HepG2 (cell line): Measurements from ENCODE around the gene PGK1. TPM values are rescaled to one million over a fixed set of nuclear protein-coding genes. Genes with fewer than 3 reads are reported as not detected.

ENCODE experiments used
- BCL3 ChIP-seq: sonication (generic); formaldehyde crosslinking; IDR thresholded peaks from 2 replicates; pipeline ENCODE4 v1.5.1; 2020; ENCODE audit warnings: mild to moderate bottlenecking, missing genetic modification reagents, moderate library complexity
- HNRNPUL1 ChIP-seq: fragments of 200-400 bp; formaldehyde crosslinking; IDR thresholded peaks from 2 replicates; pipeline ENCODE4 v1.6.1; 2017; ENCODE audit warnings: low read depth, mild to moderate bottlenecking, low read length, moderate library complexity
- HOXA9 ChIP-seq: sonication (generic); formaldehyde crosslinking; IDR thresholded peaks from 2 replicates; pipeline ENCODE4 v1.8.1; 2022; ENCODE audit warnings: missing genetic modification reagents, mild to moderate bottlenecking, moderate library complexity, borderline replicate concordance
- KIAA2018 ChIP-seq: sonication (generic); formaldehyde crosslinking; IDR thresholded peaks from 2 replicates; pipeline ENCODE4 v1.5.0; 2020; ENCODE audit warnings: mild to moderate bottlenecking, missing genetic modification reagents, borderline replicate concordance
- PRDM4 ChIP-seq: sonication (generic); formaldehyde crosslinking; IDR thresholded peaks from 2 replicates; pipeline ENCODE4 v1.9.0; 2021; ENCODE audit warnings: missing genetic modification reagents, borderline replicate concordance
- RARA ChIP-seq: IDR thresholded peaks from 2 replicates; pipeline ENCODE4 v1.6.1; 2016; ENCODE audit warnings: missing genetic modification reagents, missing compliant biosample characterization
- RFX3 ChIP-seq: IDR thresholded peaks from 2 replicates; pipeline ENCODE4 v1.6.1; 2016; ENCODE audit warnings: missing biosample characterization, missing genetic modification reagents
- SNAPC5 ChIP-seq: sonication (generic); formaldehyde crosslinking; IDR thresholded peaks from 2 replicates; pipeline ENCODE4 v1.8.1; 2023; ENCODE audit warnings: mild to moderate bottlenecking, missing genetic modification reagents, borderline replicate concordance
- ZKSCAN8 ChIP-seq: IDR thresholded peaks from 2 replicates; pipeline ENCODE4 v1.6.1; 2016; ENCODE audit warnings: borderline replicate concordance, missing genetic modification reagents, missing compliant biosample characterization
- ZNF597 ChIP-seq: sonication (generic); formaldehyde crosslinking; IDR thresholded peaks from 2 replicates; pipeline ENCODE4 v1.5.0; 2020; ENCODE audit warnings: missing genetic modification reagents
- ZNF639 ChIP-seq: conservative IDR thresholded peaks from 2 replicates; pipeline ENCODE4 v1.6.1; 2018; ENCODE audit warnings: missing genetic modification reagents
- ZSCAN29 ChIP-seq: sonication (generic); formaldehyde crosslinking; conservative IDR thresholded peaks from 2 replicates; pipeline ENCODE4 v1.4.0; 2020; ENCODE audit warnings: mild to moderate bottlenecking, missing genetic modification reagents
- polyA plus RNA-seq, 8 experiments: library from polyadenylated mRNA; depleted of rRNA in 3 of 8; stranded (reverse) in 7 of 8; unstranded in 1 of 8; fragments of >200 nt; fragmentation: Illumina TruSeq in 4 of 8; extraction: Trizol in 4 of 8; gene quantifications; 2 replicates each; pipeline versions ENCODE4 v1.2.1 to v1.2.3, GENCODE V29; 2011 to 2016; ENCODE audit warnings: low read depth in 4 of 8, missing spikeins in 1 of 8, mixed read lengths in 1 of 8; ENCODE audit not compliant: insufficient read depth in 1 of 8
- total RNA-seq, 5 experiments: library from RNA; depleted of rRNA; stranded (reverse); fragments of >200 nt; fragmentation: Illumina TruSeq; extraction: Trizol; gene quantifications; 2 replicates each; pipeline ENCODE4 v1.2.3, GENCODE V29; 2016; ENCODE audit warnings: low read depth in 1 of 5

PGK1 gene
- total and polyA plus RNA-seq, 2 of the 13 experiments (the other 11 are each of a cell fraction or from before 2014, with no cell fraction given), result 325 to 1,274 TPM

- TF ChIP-seq KIAA2018 (CRISPR knock-in tag) (no peak), ZSCAN29 (CRISPR knock-in tag) (no peak), ZKSCAN8 (no peak), PRDM4 (CRISPR knock-in tag) (no peak), BCL3 (CRISPR knock-in tag) (peak; percentile 17; the same call in 1 of the 2 replicates), ZNF639 (CRISPR knock-in tag) (0 out of 2 replicates have a peak, but pooled peaks have one; percentile 47), HNRNPUL1 (no peak), RFX3 (CRISPR knock-in tag) (no peak), ZNF597 (CRISPR knock-in tag) (no peak), SNAPC5 (no peak), HOXA9 (CRISPR knock-in tag) (no peak), RARA (CRISPR knock-in tag) (no peak)
Observed at GRCh38 chrX:78139160-78140123, 35.4 kb downstream of the PGK1 start, which contains the start of gene TAF9B (continued).
